Colon (tissue), 2 donors: ENCODE data around the gene THAP5.

Experiments used
- FAIRE-seq: peaks from 2 replicates; lab custom pipeline; 2012; peaks lifted over from hg19 to GRCh38; lab: Jason Lieb, UNC
- donor health status: control.
- donor health status: control.

THAP5 gene, protein sequence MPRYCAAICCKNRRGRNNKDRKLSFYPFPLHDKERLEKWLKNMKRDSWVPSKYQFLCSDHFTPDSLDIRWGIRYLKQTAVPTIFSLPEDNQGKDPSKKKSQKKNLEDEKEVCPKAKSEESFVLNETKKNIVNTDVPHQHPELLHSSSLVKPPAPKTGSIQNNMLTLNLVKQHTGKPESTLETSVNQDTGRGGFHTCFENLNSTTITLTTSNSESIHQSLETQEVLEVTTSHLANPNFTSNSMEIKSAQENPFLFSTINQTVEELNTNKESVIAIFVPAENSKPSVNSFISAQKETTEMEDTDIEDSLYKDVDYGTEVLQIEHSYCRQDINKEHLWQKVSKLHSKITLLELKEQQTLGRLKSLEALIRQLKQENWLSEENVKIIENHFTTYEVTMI

DNA sequence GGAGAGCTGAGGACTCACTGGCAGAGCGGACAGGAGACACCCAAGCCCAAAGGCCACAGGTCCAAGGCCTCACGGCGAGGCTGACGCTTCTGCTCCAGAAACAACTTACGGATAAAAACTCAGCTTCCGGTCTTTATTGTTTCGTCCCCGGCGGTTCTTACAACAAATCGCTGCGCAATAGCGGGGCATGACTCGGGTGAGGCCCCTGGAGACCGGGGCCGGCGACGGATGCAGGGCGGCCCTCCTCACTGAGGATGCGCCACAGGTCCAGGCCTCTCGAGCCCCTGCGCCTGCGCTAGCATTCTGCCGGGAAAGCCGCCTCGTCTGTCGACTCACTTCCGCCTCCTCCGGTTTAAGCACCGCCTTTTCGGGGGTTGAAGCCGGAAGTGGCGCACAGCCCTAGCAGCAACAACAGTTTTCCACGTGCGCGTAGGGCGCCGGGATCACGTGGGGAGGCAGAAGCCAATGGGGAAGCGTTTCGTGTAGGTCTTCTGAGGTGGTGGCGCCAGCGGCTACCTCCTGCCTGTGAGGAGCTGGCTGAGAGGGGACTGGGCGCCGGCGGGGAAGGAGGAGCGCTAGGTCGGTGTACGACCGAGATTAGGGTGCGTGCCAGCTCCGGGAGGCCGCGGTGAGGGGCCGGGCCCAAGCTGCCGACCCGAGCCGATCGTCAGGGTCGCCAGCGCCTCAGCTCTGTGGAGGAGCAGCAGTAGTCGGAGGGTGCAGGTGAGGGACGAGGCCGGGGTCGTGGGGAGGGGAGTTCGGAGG is at the start of gene THAP5, which contains the start of gene DNAJB9:
Gene THAP5, minus strand, starts transcription at position 326 of the 765 bp plus-strand sequence. Its CDS starts 137 bp downstream, at position 189.
Gene DNAJB9, plus strand, starts transcription at position 494 of the 765 bp plus-strand sequence. CDS start 1,853 bp downstream, outside the sequence.
- peak; percentile 33 for FAIRE-seq

DNA sequence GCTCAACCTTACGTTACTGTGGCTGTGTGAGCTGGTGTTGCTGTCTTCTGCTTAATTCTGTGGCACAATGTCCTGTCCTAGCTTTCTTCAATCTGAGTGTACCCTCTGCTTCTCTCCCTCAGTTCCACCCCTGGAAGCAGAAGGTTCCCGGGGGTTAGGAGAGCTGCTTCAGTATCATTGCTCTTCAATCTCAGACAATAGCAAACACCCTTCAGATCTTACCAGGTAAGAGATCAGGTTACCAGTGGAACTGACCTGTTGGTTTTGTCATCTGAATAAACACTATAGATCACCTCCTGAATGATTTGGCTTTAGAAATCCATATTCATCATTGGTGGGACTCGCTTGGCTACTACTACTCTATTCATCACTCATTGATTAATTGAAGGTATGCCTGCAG is 48.5 kb upstream of the THAP5 start:
- no peak for FAIRE-seq

DNA sequence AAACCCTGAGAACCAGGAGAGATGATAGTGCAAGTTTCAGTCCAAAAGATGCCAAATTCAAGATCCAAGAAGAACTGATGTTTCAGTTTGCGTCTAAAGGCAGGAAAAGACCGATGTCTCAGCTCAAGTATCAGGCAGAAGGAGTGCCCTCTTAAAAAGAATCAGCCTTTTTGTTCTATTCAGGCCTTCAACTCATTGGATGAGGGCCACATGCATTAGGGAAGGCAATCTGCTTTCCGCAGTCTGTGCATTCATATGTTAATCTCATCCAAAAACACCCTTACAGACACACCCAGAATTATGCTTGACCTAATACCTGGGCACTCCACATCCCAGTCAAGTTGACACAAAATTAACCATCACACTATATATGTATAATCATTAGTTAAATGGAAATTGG is 45.4 kb upstream of the THAP5 start:
- FAIRE-seq, result no peak

DNA sequence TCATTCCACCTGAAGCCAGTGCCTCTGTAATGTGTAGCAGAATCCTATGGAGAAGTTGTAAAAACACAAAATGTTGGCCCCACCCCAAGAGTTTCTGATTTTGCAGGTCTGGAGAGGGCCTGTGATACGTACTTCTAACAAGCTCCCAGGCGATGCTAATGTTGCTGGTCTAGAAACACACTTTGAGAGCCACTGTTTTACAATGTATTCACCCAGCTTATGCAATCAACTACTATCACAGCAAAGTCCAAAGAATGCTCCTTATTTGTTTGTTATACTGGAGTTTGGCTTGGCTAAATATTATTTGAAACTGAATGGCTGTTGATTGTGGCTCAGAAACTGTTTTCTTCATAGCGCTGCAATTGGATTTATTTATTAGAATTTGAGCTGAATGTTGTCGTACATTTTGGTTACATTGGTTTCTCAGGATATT is 44.5 kb upstream of the THAP5 start:
- FAIRE-seq, result no peak

DNA sequence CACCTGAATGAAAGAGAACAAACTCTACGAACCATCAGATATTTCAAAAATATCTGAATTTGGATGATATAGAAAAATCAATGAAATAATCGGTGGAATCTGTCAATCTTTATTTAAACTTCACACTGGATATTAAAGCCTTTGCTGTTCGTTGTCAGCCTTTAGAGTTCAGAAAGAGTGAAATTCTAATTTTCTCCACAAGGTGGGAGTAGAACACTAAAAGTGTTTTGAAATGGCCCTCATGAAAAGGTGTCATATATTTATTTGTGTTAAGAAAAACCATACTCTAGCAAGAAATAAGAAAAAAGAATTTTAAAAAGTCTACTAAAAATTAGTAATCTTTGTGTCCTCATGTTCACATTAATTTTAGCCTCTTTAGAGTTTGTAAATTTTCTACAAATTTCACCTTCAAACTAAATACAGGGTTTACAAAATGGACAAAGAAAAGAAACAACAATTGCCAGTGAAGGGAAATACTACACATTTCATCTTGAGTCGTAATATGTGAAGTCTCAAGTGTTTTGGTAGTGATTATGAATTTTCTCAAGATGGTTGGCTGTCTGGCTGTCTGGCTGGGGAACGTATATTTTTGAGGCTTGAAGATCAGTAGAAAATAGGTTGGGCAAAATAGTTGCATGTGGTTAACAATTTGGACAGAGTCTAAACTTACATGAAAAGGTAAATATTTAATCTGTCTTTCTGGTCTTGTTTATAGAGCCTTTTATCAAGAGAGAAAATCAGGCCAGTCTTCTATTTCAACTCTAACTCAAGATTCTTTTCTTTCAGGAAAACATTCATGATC is 43.8 kb upstream of the THAP5 start:
- FAIRE-seq, result peak; percentile 58

DNA sequence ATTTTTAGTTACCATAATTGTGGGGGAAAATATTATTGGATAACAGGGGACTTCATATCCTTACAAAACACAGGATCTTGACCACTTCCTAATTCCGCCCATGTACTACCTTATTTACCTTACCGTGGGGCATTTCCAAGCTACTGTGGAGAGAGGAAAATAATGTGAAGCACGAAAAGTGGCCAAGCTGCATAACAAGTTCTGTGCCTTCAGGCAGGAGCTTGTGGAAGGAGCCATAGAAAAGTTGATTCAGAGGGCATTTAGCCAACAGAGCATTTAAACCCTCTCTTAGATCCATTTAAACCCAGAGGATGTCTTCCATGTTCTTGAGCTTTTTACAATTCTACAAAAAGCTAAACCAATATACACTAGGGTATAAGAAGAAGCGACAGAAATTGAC is 41.8 kb upstream of the THAP5 start:
- FAIRE-seq, result no peak

DNA sequence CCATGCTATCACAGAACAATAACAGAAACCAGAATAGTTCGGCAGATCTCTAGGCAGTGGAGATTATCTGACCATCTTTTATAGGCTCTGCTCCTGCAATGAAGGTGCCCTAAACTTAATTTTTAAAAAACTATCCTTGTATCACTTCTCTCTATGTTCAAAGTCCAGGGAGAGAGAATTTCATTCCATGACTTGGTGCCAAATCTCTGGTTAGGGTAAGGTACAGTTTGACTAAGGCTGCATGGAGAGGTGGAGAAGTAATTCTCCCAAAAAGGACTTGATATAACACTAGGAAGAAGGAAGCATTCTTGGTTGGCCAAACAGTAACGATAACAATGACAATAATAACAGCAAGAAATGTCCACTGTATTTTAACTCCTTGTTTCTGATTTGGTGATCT is 40.1 kb upstream of the THAP5 start:
- FAIRE-seq, result no peak

DNA sequence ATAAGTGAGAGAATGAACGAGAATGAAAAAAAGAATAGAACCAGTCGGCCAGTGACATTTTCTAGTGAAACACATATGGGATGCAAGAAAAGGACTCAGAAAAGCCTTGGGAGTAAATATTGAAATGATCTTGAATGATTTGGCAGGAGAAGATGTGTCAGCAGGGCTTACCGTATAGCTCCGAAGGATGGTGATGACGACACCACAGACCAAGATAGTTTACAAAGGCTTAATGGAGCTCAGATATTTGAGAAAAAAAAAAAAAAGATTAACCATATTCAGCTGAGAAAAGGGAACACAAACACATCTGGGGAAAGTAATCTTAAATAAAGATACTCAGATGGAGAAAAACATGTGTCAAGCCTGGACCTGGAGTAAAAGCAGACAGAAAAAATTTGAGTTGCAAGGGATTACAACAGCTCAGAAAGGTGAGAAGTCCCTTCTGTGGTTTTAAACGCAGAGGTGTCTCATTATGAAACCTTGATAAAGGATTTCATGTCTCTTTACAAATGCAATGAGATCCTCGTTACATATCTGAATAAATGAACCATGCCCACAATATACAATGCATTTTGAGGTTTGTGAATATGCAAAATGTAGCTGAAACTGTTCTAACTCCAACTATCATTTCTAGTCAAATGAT is 36.2 kb upstream of the THAP5 start:
- no peak for FAIRE-seq

DNA sequence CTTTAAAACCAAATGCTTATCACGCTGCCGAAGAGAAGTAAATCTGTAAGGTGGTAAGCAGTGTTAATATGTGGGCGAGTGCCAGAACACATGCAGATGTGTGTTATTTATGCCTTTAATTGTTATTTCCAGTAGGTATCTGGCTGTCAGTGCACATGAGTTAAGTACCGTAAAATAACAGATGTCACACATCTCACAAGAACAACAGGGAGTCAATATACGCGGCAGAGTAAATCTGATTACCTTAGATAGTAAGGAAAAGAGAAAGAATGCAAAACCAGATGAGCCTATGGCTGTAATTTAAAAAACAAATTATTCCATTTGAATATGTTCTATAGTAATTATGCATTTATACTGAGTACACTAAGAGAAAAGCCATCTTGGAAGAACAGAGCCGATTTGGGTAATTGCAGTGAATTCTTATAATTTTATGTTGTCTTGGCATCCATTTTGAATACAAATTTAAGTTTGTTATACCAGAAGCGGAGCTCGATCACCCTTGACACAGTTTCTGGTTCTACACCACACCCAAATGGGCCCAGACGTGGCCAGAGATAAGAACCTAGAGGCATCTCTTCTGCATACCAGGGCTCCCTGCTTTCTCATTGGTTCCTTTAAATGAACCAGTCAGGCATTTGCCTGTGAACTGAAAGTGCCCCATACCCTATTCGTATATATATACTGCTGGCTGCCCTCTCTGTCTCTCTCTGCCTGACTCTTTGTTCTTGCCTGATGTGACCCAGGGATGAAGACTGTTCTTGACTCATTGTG is 35.0 kb upstream of the THAP5 start:
- no peak for FAIRE-seq

DNA sequence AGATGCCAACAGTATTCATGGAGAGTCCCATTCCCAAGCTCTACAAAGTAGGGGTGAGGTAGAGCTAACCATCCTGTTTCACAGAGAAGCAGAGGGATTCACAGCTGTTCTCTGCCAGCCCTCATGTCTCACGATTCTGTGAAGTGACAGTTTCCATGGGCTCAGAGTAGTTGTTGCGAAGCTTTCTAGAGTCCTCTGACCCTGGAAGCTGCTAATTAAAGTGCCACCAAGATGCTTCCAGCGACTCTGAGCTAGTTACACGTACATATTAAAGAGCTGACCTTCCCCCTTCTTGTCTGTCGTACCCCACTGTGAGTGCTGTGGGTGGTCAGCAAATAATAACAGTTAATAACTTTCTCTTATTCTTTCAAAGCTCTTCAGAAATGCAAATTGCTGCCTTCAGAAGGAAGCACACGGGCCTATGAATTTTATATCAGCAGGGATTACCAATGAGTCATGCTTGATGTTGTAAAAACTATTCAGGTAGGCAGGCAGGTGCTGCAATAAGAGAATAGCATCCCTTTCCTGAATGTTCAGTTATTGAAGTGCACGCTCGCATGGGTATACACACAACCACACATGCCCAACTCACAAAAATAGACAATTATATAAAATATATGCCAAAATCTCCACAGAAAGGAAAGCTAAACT is 34.3 kb upstream of the THAP5 start:
- FAIRE-seq, result no peak

DNA sequence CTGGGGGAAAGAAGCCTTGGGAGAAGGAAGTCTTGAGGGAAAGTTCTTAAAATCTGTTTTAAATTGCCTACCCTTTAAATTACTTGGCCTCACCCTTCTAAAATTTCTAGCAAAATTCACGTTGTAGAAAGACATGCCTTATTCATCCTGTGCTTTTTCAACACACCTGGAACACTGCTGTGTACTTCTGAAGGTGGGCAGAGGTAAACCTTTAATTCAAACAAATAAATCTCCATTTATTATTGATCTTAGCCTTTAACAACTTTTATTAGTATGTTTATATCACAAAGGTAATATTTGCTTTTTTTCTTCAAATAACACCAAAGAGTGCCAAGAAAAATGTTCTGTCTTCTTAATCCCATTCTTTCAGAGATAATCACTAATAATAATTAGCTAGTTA is 30.9 kb upstream of the THAP5 start:
- FAIRE-seq, result no peak

DNA sequence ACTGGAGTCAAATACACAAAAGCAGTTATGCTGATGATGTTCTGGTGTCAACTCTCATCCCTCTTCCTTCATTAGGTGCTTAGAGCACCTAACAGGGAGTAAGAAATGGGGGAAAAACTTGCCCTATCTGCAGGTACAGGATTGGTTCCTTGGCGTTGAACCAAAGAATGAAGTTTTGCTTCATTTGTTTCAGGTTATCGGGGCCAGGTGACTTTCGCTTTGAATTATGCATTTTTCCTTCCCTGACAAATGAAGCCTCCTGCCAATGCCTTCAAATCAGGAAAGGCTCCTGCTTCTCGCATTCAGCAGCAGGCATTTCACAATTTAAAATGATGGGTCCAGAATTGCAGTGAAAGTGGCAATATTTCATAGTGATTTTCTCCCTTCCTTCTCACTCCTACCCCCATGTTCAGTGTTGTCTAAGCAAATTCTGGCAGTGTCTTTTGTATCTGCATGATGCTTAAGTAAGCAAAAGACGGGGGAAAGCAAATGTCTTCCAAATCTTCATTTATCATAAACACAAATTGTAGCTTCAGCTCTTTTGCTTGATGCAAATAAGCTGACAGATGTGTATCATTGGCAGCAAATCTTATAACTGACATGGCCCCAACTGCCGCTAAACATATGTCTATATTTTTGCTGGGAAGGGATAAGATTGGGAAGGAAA is 29.5 kb upstream of the THAP5 start:
- FAIRE-seq, result no peak

DNA sequence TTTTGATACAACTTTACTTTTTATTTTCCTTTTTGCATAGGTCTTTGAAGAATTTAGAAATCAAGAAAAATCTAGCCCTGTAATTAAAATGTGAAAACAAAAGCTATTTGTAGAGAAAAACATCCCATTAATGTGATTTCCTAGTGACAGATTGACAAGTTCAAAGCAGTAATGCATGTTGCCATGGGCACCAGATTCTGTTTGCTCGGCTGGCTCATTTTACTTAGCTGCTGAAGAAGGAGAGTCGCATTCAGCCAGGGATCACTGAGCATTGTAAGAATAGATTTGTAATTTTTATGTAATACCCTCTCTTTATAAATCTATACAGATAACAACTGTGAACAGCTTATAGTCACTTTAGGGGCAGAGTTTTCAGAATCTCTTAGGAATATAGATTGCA is 28.6 kb upstream of the THAP5 start:
- no peak for FAIRE-seq

DNA sequence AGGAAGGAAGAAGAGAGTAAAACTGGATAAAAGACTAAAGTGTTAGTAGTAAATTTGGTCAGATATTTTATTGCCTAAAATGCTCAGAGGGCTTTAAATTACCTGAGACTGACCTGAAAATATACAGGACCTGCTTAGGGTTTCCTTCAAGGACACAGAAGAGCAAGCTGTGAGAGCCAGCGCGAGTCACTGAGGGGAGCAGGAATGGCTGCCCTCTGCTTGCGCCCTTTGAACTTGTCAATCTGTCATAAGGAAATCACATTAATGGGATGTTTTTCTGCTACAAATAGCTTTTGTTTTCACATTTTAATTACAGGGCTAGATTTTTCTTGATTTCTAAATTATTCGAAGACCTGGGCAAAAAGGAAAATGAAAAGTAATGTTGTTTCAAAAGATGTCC is 27.1 kb upstream of the THAP5 start:
- no peak for FAIRE-seq

DNA sequence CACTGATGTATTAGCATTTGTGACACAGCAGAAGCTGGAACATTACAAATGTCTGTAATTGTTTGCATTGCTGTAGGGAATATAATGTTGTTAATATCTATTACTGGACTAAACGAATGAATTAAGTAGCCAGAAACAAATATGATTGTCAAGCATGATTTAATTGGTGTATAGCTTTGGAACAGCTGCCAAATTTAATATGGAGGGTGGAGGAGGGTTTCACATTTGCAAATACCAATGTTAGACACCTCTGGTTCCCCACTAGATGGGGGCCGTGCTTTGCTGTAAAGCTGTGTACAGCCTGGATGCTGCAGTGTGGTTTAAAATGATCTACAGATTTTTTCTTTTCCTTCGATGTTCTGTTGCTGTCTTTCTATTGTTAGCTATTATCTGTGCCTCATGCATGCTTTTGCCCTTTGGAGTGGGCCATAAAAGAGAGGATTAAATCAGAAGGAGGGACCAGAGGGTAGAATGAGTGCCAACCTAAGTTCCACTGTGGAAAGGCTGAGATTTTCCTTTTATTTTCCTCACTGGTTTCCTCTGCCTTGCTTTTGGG is 23.2 kb upstream of the THAP5 start:
- FAIRE-seq, result no peak

DNA sequence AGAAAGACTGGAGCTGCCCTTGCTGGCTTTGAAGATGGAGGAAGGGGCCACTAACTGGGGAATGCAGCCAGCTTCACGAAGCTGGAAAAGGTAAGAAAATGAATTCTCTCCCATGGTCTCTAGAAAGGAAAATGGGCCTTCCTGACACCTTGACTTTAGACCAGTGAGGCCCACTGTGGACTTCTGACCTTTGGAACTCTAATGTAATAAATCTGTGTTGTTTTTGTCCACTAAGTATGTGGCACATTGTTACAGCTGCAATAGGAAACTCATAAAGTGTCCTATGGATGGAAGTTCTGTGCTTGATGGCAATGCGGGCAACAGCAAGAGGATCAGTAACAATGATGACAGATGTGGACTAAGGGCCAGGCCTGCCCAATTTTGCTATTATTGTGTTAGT is 21.1 kb upstream of the THAP5 start:
- no peak for FAIRE-seq

DNA sequence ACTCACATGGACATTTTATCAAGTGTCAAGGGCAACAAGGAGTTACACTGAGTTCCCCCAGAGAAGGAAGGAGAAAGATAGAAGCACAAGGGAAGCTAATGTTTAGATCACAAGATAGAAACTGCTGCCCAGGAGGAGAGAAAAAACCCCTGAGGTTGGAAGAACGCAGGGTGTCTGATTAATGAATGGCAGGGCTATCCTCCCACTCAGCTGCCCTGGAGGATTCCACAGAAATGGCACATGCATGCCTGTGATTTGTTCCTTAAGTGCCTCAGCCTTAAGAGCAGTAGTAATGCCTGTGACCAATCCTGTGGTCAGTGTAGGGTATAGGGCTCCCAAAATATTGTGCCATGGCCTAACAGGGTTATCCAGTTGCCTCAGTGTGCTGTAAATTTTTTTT is 20.4 kb upstream of the THAP5 start:
- FAIRE-seq, result no peak

DNA sequence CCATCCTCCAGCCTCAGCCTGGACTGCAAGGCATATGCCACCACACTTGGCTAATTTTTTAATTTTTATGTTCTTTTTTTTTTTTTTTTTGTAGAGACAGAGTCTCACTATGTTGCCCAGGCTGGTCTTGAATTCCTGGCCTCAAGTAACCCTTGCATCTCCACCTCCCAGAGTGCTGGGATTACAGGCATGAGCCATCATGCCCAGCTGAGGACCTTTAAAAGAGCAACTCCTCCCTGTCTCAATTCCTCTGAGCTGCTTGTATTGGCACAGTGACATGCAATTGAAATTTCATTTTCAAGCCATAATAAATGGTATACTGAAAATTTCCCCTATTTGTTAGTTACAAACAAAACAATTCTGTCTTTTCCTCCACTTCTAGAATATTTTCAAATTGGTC is 19.7 kb upstream of the THAP5 start:
- FAIRE-seq, result no peak

DNA sequence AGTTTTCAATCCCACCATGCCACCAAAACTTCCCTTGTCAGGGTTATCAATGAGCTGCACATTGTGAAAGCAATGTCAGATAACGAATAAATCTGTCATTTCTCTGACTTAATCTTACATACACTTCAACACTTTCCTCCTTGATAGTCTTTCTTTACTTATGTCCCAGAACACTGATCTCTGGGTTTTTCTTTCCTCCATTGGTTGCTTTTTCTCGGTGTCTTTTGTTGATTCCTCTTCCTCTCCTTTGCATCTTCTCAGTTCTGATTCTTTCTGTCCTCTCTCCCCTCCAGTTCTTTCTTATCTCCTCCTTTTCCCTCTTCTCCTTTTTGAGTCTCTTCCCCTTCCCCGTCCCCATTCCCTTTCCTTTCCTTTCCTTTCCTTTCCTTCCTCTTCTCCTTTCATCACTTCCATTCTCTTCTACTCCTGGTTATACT is 16.8 kb upstream of the THAP5 start:
- no peak for FAIRE-seq

DNA sequence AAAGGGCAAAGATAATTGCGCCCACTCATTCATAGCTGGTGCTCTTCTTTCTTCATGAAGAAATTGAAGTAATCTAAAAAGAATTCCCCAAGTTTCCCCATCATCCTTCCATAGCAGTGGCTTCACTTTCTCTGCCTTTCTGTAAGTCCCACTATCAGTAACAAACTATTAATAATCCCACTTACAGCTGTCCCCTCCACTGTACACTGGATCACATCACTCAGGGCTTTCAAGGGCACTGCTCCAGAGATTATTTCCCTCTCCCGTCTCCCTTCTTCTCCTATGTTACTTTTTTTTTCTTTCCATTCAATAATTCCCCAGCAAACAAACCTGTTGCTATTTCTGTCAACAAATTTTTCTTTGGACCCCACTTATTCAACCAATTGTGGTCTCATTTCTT is 16.3 kb upstream of the THAP5 start:
- FAIRE-seq, result no peak
